Measurements from ENCODE around the gene CYP1A2.

CYP1A2 gene

GRCh38 chr15:74790080-74790916 lies 41.7 kb downstream of the CYP1A2 start:
- no peak for DNase-seq

GRCh38 chr15:74791007-74791406 lies 42.4 kb downstream of the CYP1A2 start:
- no peak for DNase-seq

GRCh38 chr15:74791667-74792066 lies 43.0 kb downstream of the CYP1A2 start:
- DNase-seq: no peak

GRCh38 chr15:74792227-74793016 lies 43.8 kb downstream of the CYP1A2 start:
- no peak for DNase-seq

- no peak for DNase-seq
Observed at GRCh38 chr15:74793135-74794028, 44.7 kb downstream of the CYP1A2 start.

- DNase-seq: no peak
Observed at GRCh38 chr15:74794248-74794969, 45.8 kb downstream of the CYP1A2 start.

GRCh38 chr15:74794970-74795349 lies 46.3 kb downstream of the CYP1A2 start:
- DNase-seq: no peak

- no peak for DNase-seq
Observed at GRCh38 chr15:74795966-74796625, 47.5 kb downstream of the CYP1A2 start.

GRCh38 chr15:74798388-74799254 lies 50.0 kb downstream of the CYP1A2 start:
- no peak for DNase-seq

GRCh38 chr15:74799255-74799855 lies 50.7 kb downstream of the CYP1A2 start:
- DNase-seq: no peak

- DNase-seq: peak; percentile 36
Observed at GRCh38 chr15:74799856-74800558, 51.4 kb downstream of the CYP1A2 start.

GRCh38 chr15:74800559-74801094 lies 52.0 kb downstream of the CYP1A2 start:
- no peak for DNase-seq

- DNase-seq: no peak
Observed at GRCh38 chr15:74801311-74801997, 52.8 kb downstream of the CYP1A2 start.

- no peak for DNase-seq
Observed at GRCh38 chr15:74802290-74802689, 53.6 kb downstream of the CYP1A2 start.

- DNase-seq: no peak
Observed at GRCh38 chr15:74802862-74803447, 54.3 kb downstream of the CYP1A2 start.

GRCh38 chr15:74804935-74805334 lies 56.3 kb downstream of the CYP1A2 start:
- DNase-seq: no peak

All from NCI-H2171 (cell line).